Uterus (tissue), 4 donors: Measurements from ENCODE around the gene C19orf47. TPM values are rescaled to one million over a fixed set of nuclear protein-coding genes. Genes with fewer than 3 reads are reported as not detected.

Experiments used
- DNase-seq, 2 donors: peaks; one replicate each; pipeline ENCODE4 v3.0.0-alpha.2; 2019 to 2020
- H3K27ac ChIP-seq, 2 donors: fragments of 200-600 bp; sonication (generic); 1 replicate in 1 of 2; 2 replicates in 1 of 2; pipeline ENCODE4 v1.5.1; 2016 to 2018
- H3K27me3 ChIP-seq, 2 donors: fragments of 200-600 bp; sonication (generic); one replicate each; pipeline ENCODE4 v1.5.1; 2018 to 2019; ENCODE audit warnings: control low read depth in 1 of 2
- H3K36me3 ChIP-seq, 2 donors: fragments of 200-600 bp; sonication (generic); one replicate each; pipeline ENCODE4 v1.5.1; 2019; ENCODE audit warnings: control low read depth in 1 of 2
- H3K4me1 ChIP-seq, 2 donors: fragments of 200-600 bp; sonication (generic); one replicate each; pipeline ENCODE4 v1.5.1; 2018 to 2019; ENCODE audit warnings: control low read depth in 1 of 2
- H3K4me3 ChIP-seq, 2 donors: fragments of 200-600 bp; sonication (generic); 1 replicate in 1 of 2; 2 replicates in 1 of 2; pipeline ENCODE4 v1.5.1; 2018 to 2019; ENCODE audit warnings: mild to moderate bottlenecking in 1 of 2
- H3K9me3 ChIP-seq, 2 donors: fragments of 200-600 bp; sonication (generic); one replicate each; pipeline ENCODE4 v1.5.1; 2019; ENCODE audit warnings: control low read depth in 1 of 2
- POLR2A ChIP-seq, 2 donors: fragments of 450-650 bp; IDR thresholded peaks; one replicate each; pipeline ENCODE4 v1.6.1; 2016; ENCODE audit warnings: antibody characterized with exemption in 2 of 2, mild to moderate bottlenecking in 1 of 2, moderate library complexity in 1 of 2
- intact Hi-C: fragments of 100-400 bp; cut with DNase I; formaldehyde crosslinking; loops from one replicate; pipeline ENCODE4 v1.15.1; 2023; ENCODE audit warnings: low total_unique reads
- total RNA-seq, 4 donors: library from RNA; depleted of rRNA in 3 of 4; stranded (reverse); fragments of >200 nt in 3 of 4; gene quantifications; one replicate each; pipeline versions ENCODE4 v1.1.0 to v1.2.4, GENCODE V29; 2014 to 2023
- TF ChIP-seq, protein P1 (sequence below), 4 experiments: fragments of 200-600 bp in 2 of 4; fragments of 450-650 bp in 2 of 4; sonication (generic) in 2 of 4; IDR thresholded peaks; one replicate each; pipeline ENCODE4 v1.5.1; 2016 to 2019; ENCODE audit warnings: antibody characterized with exemption in 4 of 4, mild to moderate bottlenecking in 2 of 4, moderate library complexity in 1 of 4
- donor health status: DM: yes; HTN: yes; CAD: no.

The C19orf47 gene
- total RNA-seq, 4 donors from 2014 or later: 7.1 to 21.2 (median 13.3) TPM

DNA sequence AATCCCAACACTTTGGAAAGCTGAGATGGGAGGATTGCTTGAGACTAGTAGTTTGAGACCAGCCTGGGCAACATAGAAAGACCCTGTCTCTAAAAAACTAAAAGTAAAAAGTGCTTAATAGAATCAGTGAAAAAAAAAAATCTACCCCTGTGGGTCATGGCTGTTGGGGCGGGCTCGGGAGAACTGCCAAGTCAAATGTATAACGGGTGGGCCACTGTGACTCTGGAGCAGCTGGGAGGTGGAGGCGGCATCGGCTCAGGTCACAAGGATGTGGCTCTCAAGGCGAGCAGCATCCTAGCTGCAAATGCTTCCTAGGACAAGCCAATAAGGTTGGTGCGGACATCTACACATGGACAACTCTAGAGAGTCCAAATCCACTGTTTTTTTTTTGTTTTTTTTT is 30.9 kb downstream of the C19orf47 start:
- Histone ChIP-seq H3K27me3 (no peaks in the 10 kb centered on the region), H3K27ac (no peak overlapping the region), H3K4me3 (no peak overlapping the region), H3K9me3 (no peaks in the 10 kb centered on the region), H3K4me1 (no peaks in the 10 kb centered on the region), H3K36me3 (no peaks in the 10 kb centered on the region)
- intact Hi-C loops: no loop called here
- DNase-seq: no peak
- TF ChIP-seq, protein P1, sequence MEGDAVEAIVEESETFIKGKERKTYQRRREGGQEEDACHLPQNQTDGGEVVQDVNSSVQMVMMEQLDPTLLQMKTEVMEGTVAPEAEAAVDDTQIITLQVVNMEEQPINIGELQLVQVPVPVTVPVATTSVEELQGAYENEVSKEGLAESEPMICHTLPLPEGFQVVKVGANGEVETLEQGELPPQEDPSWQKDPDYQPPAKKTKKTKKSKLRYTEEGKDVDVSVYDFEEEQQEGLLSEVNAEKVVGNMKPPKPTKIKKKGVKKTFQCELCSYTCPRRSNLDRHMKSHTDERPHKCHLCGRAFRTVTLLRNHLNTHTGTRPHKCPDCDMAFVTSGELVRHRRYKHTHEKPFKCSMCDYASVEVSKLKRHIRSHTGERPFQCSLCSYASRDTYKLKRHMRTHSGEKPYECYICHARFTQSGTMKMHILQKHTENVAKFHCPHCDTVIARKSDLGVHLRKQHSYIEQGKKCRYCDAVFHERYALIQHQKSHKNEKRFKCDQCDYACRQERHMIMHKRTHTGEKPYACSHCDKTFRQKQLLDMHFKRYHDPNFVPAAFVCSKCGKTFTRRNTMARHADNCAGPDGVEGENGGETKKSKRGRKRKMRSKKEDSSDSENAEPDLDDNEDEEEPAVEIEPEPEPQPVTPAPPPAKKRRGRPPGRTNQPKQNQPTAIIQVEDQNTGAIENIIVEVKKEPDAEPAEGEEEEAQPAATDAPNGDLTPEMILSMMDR (IDR thresholded peaks at IDR 0.05): no peak
- no peak for TF ChIP-seq POLR2A (IDR thresholded peaks at IDR 0.05)

DNA sequence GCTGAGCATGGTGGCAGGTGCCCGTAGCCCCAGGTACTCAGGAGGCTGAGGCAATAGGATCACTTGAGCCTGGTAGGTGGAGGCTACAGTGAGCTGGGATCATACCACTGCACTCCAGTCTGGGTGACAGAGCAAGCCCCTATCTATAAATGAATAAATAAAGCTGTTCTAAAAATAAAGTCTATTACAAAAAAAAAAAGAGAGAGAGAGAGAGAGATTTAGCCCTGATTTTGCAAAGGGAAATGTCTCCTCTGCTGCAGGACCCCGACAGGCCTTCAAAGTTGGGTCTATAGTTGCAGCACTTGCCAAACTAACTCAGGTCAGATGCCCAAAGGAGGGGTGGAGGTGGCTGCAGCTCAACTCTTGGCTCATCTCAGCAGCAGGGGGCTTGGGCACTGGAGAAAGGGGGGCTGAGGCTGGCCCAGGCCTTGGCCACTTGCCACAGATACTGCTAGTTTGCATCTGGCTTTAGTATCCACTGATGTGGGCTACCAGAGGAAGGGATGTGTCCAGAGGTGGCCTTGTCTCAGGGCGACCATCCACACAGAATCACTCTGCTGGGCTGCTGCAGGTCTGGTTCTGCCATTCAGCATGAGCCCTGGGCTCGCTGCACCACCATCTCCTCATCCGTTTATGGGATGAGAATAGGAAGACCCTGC is 32.3 kb downstream of the C19orf47 start:
- TF ChIP-seq, protein P1 (IDR thresholded peaks at IDR 0.05): no peak
- no peak for TF ChIP-seq POLR2A (IDR thresholded peaks at IDR 0.05)
- Histone ChIP-seq H3K27ac (no peak overlapping the region), H3K4me3 (no peak overlapping the region), H3K9me3 (no peaks in the 10 kb centered on the region), H3K27me3 (no peaks in the 10 kb centered on the region), H3K4me1 (no peaks in the 10 kb centered on the region), H3K36me3 (no peaks in the 10 kb centered on the region)
- intact Hi-C loops: no loop called here
- DNase-seq: no peak

DNA sequence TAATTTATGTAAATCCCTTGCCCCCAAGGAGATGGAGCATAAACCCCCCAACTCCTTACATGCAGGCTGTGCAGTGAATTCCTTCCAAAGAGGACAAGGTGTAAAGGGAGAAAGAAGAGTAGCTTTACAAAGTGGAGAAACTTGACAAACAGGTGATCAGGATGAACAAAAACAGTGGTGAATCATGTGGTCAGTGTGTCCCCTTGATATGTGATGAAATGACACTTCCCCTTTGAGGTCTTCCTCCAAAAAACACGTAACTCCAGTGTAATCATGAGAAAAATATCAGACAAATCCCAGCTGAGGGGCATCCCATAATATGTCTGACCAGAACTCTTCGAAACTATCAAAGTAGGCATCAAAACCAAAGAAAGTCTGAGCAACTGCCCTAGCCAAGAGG is 33.5 kb downstream of the C19orf47 start:
- no peaks in the 10 kb centered on the region for H3K36me3 ChIP-seq
- intact Hi-C loops: no loop called here
- TF ChIP-seq, protein P1 (IDR thresholded peaks at IDR 0.05): no peak
- no peak for TF ChIP-seq POLR2A (IDR thresholded peaks at IDR 0.05)
- no peak overlapping the region for H3K27ac ChIP-seq
- H3K9me3 ChIP-seq: no peaks in the 10 kb centered on the region
- no peak overlapping the region for H3K4me3 ChIP-seq
- DNase-seq: no peak
- no peaks in the 10 kb centered on the region for H3K27me3 ChIP-seq
- no peaks in the 10 kb centered on the region for H3K4me1 ChIP-seq

DNA sequence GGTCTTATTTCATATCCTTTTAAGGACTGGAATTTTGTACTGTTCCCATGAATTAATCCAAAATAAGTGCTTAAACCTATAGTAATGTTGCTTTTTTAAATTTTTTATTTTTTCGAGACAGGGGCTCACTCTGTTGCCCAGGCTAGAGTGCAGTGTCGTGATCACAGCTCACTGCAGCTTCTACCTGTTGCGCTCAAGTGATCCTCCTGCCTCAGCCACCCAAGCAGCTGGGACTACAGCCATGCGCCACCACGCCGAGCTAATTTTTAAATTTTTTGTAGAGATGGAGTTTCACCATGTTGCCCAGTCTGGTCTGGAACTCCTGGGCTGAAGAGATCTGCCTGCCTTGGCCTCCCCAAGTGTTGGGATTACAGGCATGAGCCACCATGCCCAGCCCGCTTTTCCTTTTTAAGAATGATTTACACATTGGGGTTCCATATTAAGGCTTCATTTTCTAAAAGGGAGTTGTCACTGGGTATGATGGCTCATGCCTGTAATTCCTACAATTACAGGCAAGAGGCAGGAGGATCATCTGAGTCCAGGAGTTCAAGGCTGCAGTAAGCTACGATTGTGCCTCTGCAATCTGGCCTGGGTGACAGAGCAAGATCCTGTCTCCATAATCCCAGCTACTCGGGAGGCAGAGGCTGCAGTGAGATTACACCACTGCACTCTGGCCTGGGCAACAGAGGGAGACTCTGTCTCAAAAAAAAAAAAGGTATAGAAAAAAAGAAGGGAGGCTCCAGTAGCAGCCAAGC is 34.8 kb downstream of the C19orf47 start:
- no peak for TF ChIP-seq POLR2A (IDR thresholded peaks at IDR 0.05)
- TF ChIP-seq, protein P1 (IDR thresholded peaks at IDR 0.05): no peak
- H3K36me3 ChIP-seq: no peaks in the 10 kb centered on the region
- no peaks in the 10 kb centered on the region for H3K27me3 ChIP-seq
- no peaks in the 10 kb centered on the region for H3K9me3 ChIP-seq
- no peak overlapping the region for H3K4me3 ChIP-seq
- intact Hi-C loops: no loop called here
- no peak for DNase-seq
- H3K27ac ChIP-seq: no peak overlapping the region
- no peaks in the 10 kb centered on the region for H3K4me1 ChIP-seq

DNA sequence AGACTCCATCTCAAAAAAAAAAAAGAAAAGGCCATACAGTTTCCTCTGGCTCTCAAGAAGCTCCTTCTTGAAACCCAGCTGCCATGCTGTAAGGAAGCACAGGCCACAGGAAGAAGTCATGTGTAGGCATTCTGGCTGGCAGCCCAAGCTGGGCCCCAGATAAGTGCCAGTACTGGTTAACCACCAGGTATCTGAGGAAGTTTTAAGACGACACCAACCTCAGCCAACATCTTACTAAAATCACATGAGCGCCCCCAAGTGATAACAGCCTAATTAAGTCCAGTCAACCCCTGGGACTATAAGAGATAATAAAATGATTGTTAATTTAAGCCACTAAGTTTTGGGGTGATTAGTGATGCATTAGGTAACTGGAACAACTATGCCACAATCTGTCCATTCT is 35.7 kb downstream of the C19orf47 start:
- intact Hi-C loops: no loop called here
- TF ChIP-seq, protein P1 (IDR thresholded peaks at IDR 0.05): no peak
- TF ChIP-seq POLR2A (IDR thresholded peaks at IDR 0.05): no peak
- DNase-seq: no peak
- no peaks in the 10 kb centered on the region for H3K36me3 ChIP-seq
- H3K4me1 ChIP-seq: no peaks in the 10 kb centered on the region
- H3K27ac ChIP-seq: no peak overlapping the region
- H3K9me3 ChIP-seq: no peaks in the 10 kb centered on the region
- H3K27me3 ChIP-seq: no peaks in the 10 kb centered on the region
- H3K4me3 ChIP-seq: no peak overlapping the region
